H7 (cell line): ENCODE data around the gene CHSY3. TPM values are rescaled to one million over a fixed set of nuclear protein-coding genes. Genes with fewer than 3 reads are reported as not detected.

Source experiments
- DNase-seq: peaks from one replicate; pipeline ENCODE4 v3.0.0; 2012
- H3K27me3 ChIP-seq: 2 replicates; pipeline ENCODE4 v1.6.0; 2011; ENCODE audit warnings: mild to moderate bottlenecking, low read length; ENCODE audit not compliant: control insufficient read depth, insufficient read depth
- H3K36me3 ChIP-seq: replicated peaks from 2 replicates; pipeline ENCODE4 v1.5.1; 2011; ENCODE audit warnings: low read length; ENCODE audit not compliant: control insufficient read depth, insufficient read depth
- H3K4me3 ChIP-seq: 2 replicates; pipeline ENCODE4 v1.5.1; 2011; ENCODE audit warnings: low read depth, mild to moderate bottlenecking, control low read depth, low read length, moderate library complexity; ENCODE audit not compliant: insufficient read depth
- total RNA-seq: library from RNA; depleted of rRNA; stranded (reverse); fragments of >200 nt; shearing (Covaris generic); gene quantifications from 2 replicates; pipeline ENCODE4 v1.2.3, GENCODE V29; 2014

CHSY3 gene
- total RNA-seq, 1 experiment from 2014 or later: 0.55 TPM

DNA sequence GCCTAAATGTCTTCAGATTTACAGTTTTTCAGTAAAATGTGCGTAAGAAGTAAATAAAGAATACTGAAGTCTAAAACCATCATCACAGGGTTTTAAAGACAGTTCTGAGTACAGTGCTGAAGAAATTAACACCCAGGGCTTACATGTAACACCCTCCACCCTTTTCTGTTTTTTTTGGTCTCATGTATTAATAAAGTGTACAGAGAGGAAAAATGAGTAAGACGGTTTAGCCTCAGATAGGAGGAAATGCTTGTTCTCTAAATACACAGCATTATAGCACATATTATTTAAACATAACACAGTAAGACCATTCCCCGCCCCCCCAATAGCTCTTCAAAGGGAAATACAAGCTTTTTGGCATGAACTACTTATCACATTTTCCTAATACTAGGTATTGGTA is 119.3 kb downstream of the CHSY3 start:
- DNase-seq: no peak
- H3K4me3 ChIP-seq: no peak overlapping the region
- H3K36me3 ChIP-seq: no peaks in the 10 kb centered on the region

DNA sequence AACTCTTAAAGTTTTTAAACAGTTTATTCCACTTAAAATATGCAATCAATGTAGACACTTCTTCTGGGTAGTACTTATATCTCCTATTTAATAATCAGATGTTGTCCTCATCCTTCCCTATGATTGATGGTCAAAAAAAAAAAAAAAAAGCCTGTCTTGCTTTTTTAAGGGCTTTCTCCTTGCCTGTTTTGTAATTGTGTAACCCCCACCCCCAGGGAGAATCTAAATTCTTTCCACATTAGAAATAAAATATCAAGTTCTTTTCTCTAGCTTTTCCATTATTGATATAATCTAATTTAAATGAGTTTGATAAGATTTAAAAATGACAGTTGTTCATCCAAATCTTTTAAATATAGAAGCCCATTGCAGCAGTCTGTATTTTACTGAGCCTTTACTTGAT is 119.7 kb downstream of the CHSY3 start:
- Histone ChIP-seq H3K27me3 (no peaks in the 10 kb centered on the region), H3K36me3 (no peaks in the 10 kb centered on the region), H3K4me3 (no peak overlapping the region)
- DNase-seq: no peak

More for the DNA sequence above, 119.3 kb downstream of the CHSY3 start:
- no peaks in the 10 kb centered on the region for H3K27me3 ChIP-seq

DNA sequence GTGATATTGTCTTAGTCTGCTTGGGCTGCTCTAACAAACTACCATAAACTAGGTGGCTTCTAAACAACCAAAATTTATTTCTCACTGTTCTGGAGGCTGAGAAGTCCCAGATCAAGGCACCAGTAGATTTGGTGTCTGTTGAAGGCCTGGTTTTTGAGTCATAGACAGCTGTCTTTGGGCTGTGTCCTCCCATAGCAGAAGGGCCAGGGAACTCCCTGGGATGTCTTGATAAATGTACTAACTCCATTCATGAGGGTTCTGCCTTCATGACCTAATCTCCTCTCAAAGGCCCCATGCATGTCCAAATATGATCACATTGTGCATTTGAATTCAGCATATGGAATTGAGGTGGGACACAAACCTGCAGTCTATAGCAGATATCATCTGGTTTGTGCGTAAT is 121.2 kb downstream of the CHSY3 start:
- Histone ChIP-seq H3K4me3 (no peak overlapping the region), H3K27me3 (no peaks in the 10 kb centered on the region), H3K36me3 (no peaks in the 10 kb centered on the region)
- no peak for DNase-seq

DNA sequence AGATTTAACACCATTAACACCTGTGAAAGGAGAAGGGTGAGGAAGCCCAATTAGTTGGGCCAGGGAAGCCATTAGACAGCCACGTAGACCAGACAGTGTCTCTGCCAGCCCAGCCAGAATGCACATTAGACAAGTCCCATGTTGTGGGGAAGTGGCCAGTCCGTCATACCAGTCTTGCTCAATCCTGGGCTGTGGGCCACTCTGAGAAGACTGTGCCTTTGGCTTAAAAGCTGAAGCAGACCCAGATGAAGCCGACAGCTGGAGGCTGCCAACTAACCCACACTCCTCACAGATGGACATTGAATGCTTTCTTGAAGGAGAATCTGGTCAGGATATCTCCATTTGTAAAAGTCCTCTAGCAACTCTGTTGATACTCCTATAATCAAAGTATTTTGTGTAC is 128.5 kb downstream of the CHSY3 start:
- Histone ChIP-seq H3K27me3 (no peaks in the 10 kb centered on the region), H3K36me3 (no peaks in the 10 kb centered on the region), H3K4me3 (no peak overlapping the region)
- DNase-seq: no peak

DNA sequence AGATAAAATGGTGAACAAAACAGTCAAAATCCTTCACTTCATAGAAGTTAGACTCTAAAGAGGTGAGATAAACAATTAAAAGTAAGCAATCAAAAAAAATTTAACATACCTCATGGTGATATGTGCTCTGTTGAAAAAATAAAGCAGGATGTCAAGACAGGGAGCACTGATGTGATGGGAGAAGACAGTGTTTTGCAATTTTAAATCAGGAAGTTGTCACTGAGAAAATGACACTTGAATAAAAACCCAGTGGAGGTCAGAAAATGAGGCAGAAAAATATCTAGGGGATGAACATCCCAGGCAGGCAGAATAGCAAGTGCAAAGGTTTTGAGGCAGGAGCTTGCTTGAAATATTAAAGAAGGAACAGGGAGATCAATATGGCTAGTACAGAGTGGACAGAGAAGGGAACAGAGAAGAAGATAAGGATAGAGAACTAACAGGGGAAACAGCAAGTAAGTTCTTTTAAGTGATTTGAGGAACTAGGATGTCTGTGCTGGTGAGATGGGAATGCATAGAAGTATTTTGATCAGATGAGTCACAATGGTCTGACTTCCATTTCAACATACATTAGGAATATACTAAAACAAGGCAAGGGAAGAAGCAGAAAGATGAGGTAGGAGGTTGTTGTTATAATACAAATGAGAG is 130.4 kb downstream of the CHSY3 start:
- Histone ChIP-seq H3K36me3 (no peaks in the 10 kb centered on the region), H3K4me3 (no peak overlapping the region), H3K27me3 (no peaks in the 10 kb centered on the region)
- DNase-seq: no peak

DNA sequence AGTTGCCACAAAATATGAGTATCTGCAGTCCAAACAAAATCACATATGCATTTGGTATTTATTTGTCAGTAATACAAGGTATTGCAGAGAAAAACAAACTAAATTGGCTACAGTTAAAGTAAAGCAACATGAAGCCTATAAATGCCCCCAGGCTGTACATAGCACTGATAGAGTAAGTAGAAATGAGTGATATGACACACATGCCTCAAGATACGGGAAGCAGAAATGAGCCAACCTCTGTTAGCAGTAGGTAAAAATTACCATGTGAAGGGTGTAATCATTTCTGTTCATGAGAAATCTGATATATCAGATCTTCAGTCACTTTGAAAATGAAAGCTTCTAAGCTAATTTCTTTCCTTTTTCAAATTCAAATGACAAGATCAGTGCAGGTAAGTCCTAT is 131.1 kb downstream of the CHSY3 start:
- no peaks in the 10 kb centered on the region for H3K27me3 ChIP-seq
- DNase-seq: no peak
- no peak overlapping the region for H3K4me3 ChIP-seq
- H3K36me3 ChIP-seq: no peaks in the 10 kb centered on the region

DNA sequence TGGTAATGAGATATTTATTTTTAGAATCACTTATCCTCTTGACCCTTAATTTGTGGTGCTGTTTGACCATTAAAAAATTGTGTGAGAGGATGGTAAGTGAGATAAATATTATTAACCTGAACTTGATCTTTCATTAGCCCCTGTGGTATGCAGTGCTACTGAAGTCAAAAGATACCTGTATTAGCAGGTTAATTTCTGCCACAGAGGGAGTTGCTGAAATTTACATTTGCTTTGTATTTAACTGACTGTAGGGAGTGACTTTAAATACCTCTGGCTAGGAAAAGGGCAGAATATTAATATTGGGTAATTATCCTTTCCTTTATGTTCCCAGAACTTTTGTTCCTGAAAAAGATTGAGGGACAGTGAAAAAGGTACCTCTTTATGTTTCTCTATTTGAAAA is 133.6 kb downstream of the CHSY3 start:
- Histone ChIP-seq H3K27me3 (no peaks in the 10 kb centered on the region), H3K4me3 (no peak overlapping the region), H3K36me3 (no peaks in the 10 kb centered on the region)
- no peak for DNase-seq

DNA sequence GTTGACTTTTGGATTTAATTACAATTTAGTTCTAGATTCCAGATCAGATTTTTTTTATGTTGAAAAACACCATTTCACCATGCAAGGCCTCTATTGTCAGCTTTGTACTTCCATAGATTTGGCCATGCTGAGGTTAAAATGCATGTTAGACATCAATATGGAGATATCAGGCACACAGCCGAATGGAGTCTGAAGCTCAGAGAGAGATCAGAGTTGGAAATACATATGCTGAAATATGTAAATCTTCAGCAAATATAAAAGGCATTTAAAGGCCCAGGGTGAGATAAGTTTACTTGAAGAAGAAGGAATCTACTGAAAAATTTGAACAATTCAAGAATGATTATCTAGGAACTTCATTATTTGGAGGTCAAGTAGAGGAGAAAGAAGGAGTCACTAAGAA is 139.6 kb downstream of the CHSY3 start:
- no peak for DNase-seq
- Histone ChIP-seq H3K36me3 (no peaks in the 10 kb centered on the region), H3K27me3 (no peaks in the 10 kb centered on the region), H3K4me3 (no peak overlapping the region)

DNA sequence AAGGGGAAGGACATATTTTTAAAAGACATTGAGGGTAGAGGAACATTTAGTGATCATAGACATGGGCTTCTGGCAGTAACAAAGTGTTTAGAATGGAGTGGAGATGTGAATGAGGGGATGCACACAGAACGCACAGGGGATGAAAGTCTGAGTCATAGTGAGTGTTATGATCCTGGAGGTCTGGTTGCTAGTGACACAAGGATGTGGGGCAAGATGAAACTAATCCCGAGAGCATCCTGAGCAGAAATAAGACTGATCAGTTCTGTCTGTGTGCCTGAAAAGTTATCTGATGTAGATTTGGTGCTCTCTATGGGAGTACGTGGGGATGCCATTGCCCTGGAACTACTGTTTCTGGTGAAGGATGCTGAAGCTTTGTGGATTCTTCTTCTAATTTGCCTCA is 141.1 kb downstream of the CHSY3 start:
- Histone ChIP-seq H3K36me3 (no peaks in the 10 kb centered on the region), H3K27me3 (no peaks in the 10 kb centered on the region), H3K4me3 (no peak overlapping the region)
- DNase-seq: no peak

DNA sequence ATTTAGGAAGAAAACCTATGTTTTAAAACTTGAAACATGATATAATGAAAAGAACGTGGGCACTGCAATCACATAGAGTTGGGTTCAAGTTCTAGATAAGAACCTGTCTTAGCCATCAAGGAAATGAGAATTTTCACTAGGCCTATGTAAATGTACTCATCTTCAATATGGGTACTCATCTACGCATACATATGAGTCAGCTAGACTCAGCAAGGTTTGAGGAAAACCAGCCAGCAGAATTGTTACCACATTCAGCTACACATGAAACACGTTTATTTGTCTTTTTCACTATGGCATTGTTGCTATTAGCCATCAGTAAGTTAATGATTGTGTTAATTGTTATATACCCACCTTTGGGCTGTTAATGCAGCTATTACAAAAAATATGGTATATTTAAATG is 146.3 kb downstream of the CHSY3 start:
- no peak overlapping the region for H3K4me3 ChIP-seq
- no peak for DNase-seq
- no peaks in the 10 kb centered on the region for H3K27me3 ChIP-seq
- H3K36me3 ChIP-seq: no peaks in the 10 kb centered on the region

DNA sequence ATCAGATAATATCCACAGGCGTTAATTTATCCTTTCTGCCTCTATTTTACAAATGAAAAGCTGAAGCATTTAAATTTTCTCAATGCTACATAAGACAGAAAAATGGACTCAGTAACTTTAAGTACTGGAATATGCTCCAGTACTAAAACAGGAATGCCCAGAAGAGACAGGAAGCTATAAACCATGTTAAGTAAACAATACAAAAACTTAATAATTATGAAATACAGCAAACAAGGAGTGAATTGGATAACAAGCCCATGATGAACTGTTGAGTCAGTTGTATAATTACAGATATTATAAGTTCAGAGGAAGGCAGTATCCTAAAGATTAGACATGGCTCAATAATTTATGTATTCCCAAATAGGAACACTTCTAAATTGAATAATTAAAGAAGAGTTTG is 148.5 kb downstream of the CHSY3 start:
- no peaks in the 10 kb centered on the region for H3K36me3 ChIP-seq

DNA sequence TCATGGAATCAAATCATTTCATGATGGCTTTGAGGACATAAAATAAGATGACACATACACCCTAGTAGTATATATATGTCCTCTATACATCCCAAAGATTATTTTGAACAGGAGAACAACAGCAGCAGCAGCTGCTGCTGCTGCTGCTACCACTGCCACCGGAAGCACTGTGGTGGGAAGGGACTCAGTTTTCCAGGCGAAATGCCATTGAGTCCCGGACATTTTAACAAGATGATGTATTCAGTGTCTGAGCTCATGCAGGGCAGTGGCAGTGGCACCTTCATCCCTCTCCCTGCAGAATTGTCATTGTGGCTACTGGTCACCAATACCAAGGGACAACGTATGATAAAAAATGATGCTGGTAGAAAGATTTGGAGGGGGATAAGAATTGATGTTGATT is 151.3 kb downstream of the CHSY3 start:
- DNase-seq: no peak
- Histone ChIP-seq H3K27me3 (no peaks in the 10 kb centered on the region), H3K36me3 (no peaks in the 10 kb centered on the region), H3K4me3 (no peak overlapping the region)

More for the DNA sequence above, 148.5 kb downstream of the CHSY3 start:
- no peak for DNase-seq
- H3K4me3 ChIP-seq: no peak overlapping the region
- no peaks in the 10 kb centered on the region for H3K27me3 ChIP-seq

DNA sequence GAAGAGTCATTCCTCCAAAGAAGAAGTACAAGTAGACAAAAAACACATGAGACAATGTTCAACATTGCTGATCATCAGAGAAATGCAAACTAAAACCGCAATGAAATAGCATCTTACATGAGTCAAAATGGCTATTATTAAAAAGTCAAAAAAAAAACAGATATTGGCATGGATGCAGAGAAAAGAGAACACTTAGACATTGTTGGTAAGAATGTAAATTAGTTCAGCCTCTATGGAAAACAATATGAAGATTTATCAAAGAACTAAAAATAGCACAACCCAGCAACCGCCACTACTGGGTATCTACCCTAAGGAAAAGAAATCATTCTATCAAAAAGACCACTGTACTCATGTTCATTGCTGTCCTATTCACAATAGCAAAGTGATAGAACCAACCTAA is 157.5 kb downstream of the CHSY3 start:
- no peak for DNase-seq

DNA sequence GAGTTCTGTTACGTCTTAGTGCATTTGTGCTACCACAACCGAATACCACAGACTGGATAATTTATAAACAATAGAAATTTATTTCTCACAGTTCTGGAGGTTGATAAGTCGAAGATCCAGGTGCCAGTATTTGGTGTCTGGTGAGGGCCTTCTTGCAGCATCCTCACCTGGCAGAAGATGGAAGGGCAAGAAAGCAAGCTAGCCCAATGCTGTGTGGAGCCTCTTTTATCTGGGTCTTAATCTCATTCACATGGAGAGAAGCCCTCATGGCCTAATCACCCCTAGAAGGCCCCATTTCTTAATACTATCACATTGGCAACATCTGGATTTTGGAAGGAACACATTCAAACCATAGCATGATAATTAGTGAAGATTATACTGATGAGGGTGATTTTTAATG is 159.3 kb downstream of the CHSY3 start:
- no peak for DNase-seq
- Histone ChIP-seq H3K4me3 (no peak overlapping the region), H3K36me3 (no peaks in the 10 kb centered on the region), H3K27me3 (no peaks in the 10 kb centered on the region)

More for the DNA sequence above, 157.5 kb downstream of the CHSY3 start:
- Histone ChIP-seq H3K36me3 (no peaks in the 10 kb centered on the region), H3K27me3 (no peaks in the 10 kb centered on the region), H3K4me3 (no peak overlapping the region)

DNA sequence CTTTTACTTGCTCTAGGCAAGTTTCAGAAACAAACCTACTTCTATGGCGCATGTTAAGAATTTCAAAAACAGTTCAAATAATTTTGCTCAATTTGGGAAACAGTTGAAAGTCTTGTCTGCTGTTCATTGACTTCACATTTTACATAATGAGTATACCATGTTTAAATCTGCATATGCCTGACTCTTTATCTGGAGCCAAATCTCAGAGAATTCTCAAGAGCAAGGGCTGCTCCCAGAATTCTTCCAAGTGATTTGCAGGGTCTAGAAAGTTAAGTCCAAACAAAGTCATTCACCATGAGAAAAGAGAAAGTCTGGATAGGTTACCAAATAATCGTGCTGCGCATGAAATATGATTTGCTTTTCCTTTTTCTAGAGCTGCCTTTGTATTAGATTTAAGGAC is 160.2 kb downstream of the CHSY3 start:
- H3K27me3 ChIP-seq: no peaks in the 10 kb centered on the region
- H3K36me3 ChIP-seq: no peaks in the 10 kb centered on the region
- H3K4me3 ChIP-seq: no peak overlapping the region
- no peak for DNase-seq

DNA sequence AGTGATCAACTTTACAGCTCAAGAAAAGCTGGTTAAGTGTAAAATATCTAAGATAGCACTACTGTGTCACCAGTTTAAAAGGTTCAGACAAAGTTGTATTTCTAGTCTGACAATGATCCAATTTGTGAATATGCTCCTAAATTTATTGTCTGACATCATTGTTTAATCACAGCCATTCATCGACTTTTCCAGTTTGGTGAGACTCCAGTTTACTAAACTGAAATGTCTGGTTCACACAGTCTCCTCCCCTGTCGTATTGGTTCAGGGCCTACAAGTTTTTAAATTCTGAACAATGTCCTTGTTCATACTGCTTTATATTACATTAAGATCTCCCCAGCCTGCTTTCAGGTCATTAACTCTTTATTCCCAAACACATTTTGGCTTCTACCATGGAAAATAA is 161.4 kb downstream of the CHSY3 start:
- H3K36me3 ChIP-seq: no peaks in the 10 kb centered on the region
- no peaks in the 10 kb centered on the region for H3K27me3 ChIP-seq
- DNase-seq: no peak
- no peak overlapping the region for H3K4me3 ChIP-seq
